Common myeloid progenitor, CD34-positive (primary cell): ENCODE data around the gene MPZL1.
"Not testable (repeated sequence)": the region's sequence is repeated elsewhere in the genome, so short reads cannot be mapped to it uniquely, and the experiment has no call there.

Experiments used
- CTCF ChIA-PET: fragments of 350-600 bp; sonication (Branson Sonifier 250); formaldehyde crosslinking; loops from one replicate; lab custom pipeline; 2021; ENCODE audit warnings: antibody characterized with exemption; lab: Charles Lee
- POLR2A ChIA-PET: fragments of 350-600 bp; sonication (Branson Sonifier 250); formaldehyde crosslinking; loops from one replicate; lab custom pipeline; 2021; ENCODE audit warnings: antibody characterized with exemption; lab: Charles Lee
- DNase-seq, 3 donors: peaks; one replicate each; pipeline versions ENCODE4 v3.0.0 to v3.0.0-alpha.2; 2013
- H3K27ac ChIP-seq, 2 experiments: 1 replicate in 1 of 2; 2 replicates in 1 of 2; pipeline ENCODE4 v1.7.0; 2013; ENCODE audit warnings: inconsistent platforms in 2 of 2, low read length in 2 of 2, mild to moderate bottlenecking in 2 of 2, low read depth in 1 of 2, moderate library complexity in 1 of 2; ENCODE audit not compliant: severe bottlenecking in 2 of 2, insufficient read depth in 1 of 2, poor library complexity in 1 of 2
- H3K27me3 ChIP-seq, 5 experiments: replicated peaks in 2 of 5; 1 replicate in 3 of 5; 2 replicates in 2 of 5; pipeline versions ENCODE4 v1.6.1 to v1.7.0; 2013; ENCODE audit warnings: low read length in 4 of 5, mild to moderate bottlenecking in 2 of 5, moderate library complexity in 2 of 5, inconsistent platforms in 1 of 5; ENCODE audit not compliant: insufficient read depth in 5 of 5, control insufficient read depth in 4 of 5
- H3K36me3 ChIP-seq, 4 experiments: 1 replicate in 2 of 4; 2 replicates in 2 of 4; pipeline versions ENCODE4 v1.6.1 to v1.7.0; 2013; ENCODE audit warnings: low read length in 3 of 4, control low read depth in 1 of 4, mild to moderate bottlenecking in 1 of 4; ENCODE audit not compliant: control insufficient read depth in 4 of 4, insufficient read depth in 4 of 4
- H3K4me1 ChIP-seq, 4 experiments: 1 replicate in 3 of 4; 2 replicates in 1 of 4; pipeline versions ENCODE4 v1.6.1 to v1.7.1; 2013; ENCODE audit warnings: low read length in 3 of 4, mild to moderate bottlenecking in 3 of 4, control low read depth in 1 of 4, inconsistent platforms in 1 of 4, moderate library complexity in 1 of 4; ENCODE audit not compliant: control insufficient read depth in 4 of 4, insufficient read depth in 4 of 4; ENCODE audit errors: control extremely low read depth in 1 of 4
- H3K4me3 ChIP-seq, 7 experiments: 1 replicate in 4 of 7; 2 replicates in 3 of 7; pipeline versions ENCODE4 v1.5.1 to v1.7.0; 2013; ENCODE audit warnings: mild to moderate bottlenecking in 7 of 7, low read length in 6 of 7, moderate library complexity in 6 of 7, inconsistent platforms in 2 of 7, low read depth in 2 of 7, control low read depth in 1 of 7; ENCODE audit not compliant: insufficient read depth in 4 of 7, control insufficient read depth in 1 of 7; ENCODE audit errors: extremely low read depth in 1 of 7
- H3K9me3 ChIP-seq, 5 experiments: 1 replicate in 4 of 5; 2 replicates in 1 of 5; pipeline versions ENCODE4 v1.6.1 to v1.7.1; 2013; ENCODE audit warnings: low read length in 4 of 5, mild to moderate bottlenecking in 2 of 5, inconsistent platforms in 1 of 5, low read depth in 1 of 5, moderate library complexity in 1 of 5; ENCODE audit not compliant: control insufficient read depth in 4 of 5, insufficient read depth in 2 of 5; ENCODE audit errors: control extremely low read depth in 1 of 5
- WGBS: methylation state at CpG from one replicate; pipeline ENCODE4 v1.1.5; 2013; ENCODE audit not compliant: insufficient coverage; 5-methylcytosine and 5-hydroxymethylcytosine counted together

MPZL1 gene

GRCh38 chr1:167805041-167805556 is 83.3 kb downstream of the MPZL1 start:
- Histone ChIP-seq H3K36me3 (no peaks in the 10 kb centered on the region), H3K27ac (no peak overlapping the region), H3K4me3 (peak overlapping the region in 1 of 7 experiments; percentile 16), H3K27me3 (no peaks in the 10 kb centered on the region), H3K9me3 (no peaks in the 10 kb centered on the region), H3K4me1 (peaks cover 12 to 24% (median 16%) of the 10 kb centered on the region in 4 experiments)
- ChIA-PET CTCF (no interaction called here), POLR2A (no interaction called here)
- peak; percentile 46 to 90 (median 84) for DNase-seq
- WGBS: 0% methylated on average over 2 of the region's 4 CpGs

- DNase-seq, H3K36me3 ChIP-seq, H3K4me3 ChIP-seq, H3K27ac ChIP-seq, POLR2A ChIA-PET, H3K9me3 ChIP-seq, H3K27me3 ChIP-seq, CTCF ChIA-PET: not testable (repeated sequence)
- H3K4me1 ChIP-seq: peaks cover 12 to 24% (median 16%) of the 10 kb centered on the region in 4 experiments
- WGBS: 97% methylated on average over 19 of the region's 23 CpGs
Observed at GRCh38 chr1:167806235-167806634, 84.5 kb downstream of the MPZL1 start.

GRCh38 chr1:167806676-167807075 is 84.9 kb downstream of the MPZL1 start:
- POLR2A ChIA-PET, H3K9me3 ChIP-seq, H3K27ac ChIP-seq, H3K27me3 ChIP-seq, DNase-seq, H3K36me3 ChIP-seq, H3K4me3 ChIP-seq: not testable (repeated sequence)
- CTCF ChIA-PET: interaction anchor here (1.4 kb wide), 1 partner anchor 9 kb away, joined by 3 read pairs; no protein-coding TSS in a partner anchor
- WGBS: 100% methylated on average over 4 of the region's 12 CpGs
- peaks cover 12 to 24% (median 16%) of the 10 kb centered on the region in 4 experiments for H3K4me1 ChIP-seq

GRCh38 chr1:167808104-167808503 is 86.3 kb downstream of the MPZL1 start:
- no peak for DNase-seq
- Histone ChIP-seq H3K27me3 (no peaks in the 10 kb centered on the region), H3K27ac (no peak overlapping the region), H3K9me3 (peaks cover 0 to 12% (median 5%) of the 10 kb centered on the region in 5 experiments), H3K4me1 (peaks cover 12 to 23% (median 16%) of the 10 kb centered on the region in 4 experiments), H3K4me3 (no peak overlapping the region), H3K36me3 (no peaks in the 10 kb centered on the region)
- ChIA-PET POLR2A (no interaction called here), CTCF (interaction anchor here (1.0 to 2.0 kb wide), 7 partner anchors 8 to 129 kb away, joined by 3 to 6 read pairs (median 3); partner anchors contain the start of gene MPC2)
- 100% methylated on average over 2 of the region's 3 CpGs for WGBS

GRCh38 chr1:167808690-167809089 is 86.9 kb downstream of the MPZL1 start:
- ChIA-PET POLR2A (no interaction called here), CTCF (interaction anchor here (1.0 to 2.0 kb wide), 6 partner anchors 10 to 128 kb away, joined by 3 to 6 read pairs (median 3); partner anchors contain the start of gene MPC2)
- Histone ChIP-seq H3K27ac (no peak overlapping the region), H3K4me3 (no peak overlapping the region), H3K9me3 (peaks cover 0 to 17% (median 5%) of the 10 kb centered on the region in 5 experiments), H3K36me3 (no peaks in the 10 kb centered on the region), H3K27me3 (no peaks in the 10 kb centered on the region), H3K4me1 (peaks cover 12 to 19% (median 16%) of the 10 kb centered on the region in 4 experiments)
- no peak for DNase-seq
- 17% methylated on average over 1 of the region's 3 CpGs for WGBS

GRCh38 chr1:167812972-167813371 is 91.2 kb downstream of the MPZL1 start:
- H3K36me3 ChIP-seq: no peaks in the 10 kb centered on the region
- POLR2A ChIA-PET: interaction anchor here (0.6 kb wide), 1 partner anchor 240 kb away, joined by 4 read pairs; no protein-coding TSS in a partner anchor
- H3K9me3 ChIP-seq: peaks cover 2 to 29% (median 12%) of the 10 kb centered on the region in 5 experiments
- CTCF ChIA-PET: interaction anchor here (1.3 kb wide), 1 partner anchor 10 kb away, joined by 5 read pairs; no protein-coding TSS in a partner anchor
- H3K27ac ChIP-seq: no peak overlapping the region
- peaks cover 0 to 3% (median under 1%) of the 10 kb centered on the region in 4 experiments for H3K4me1 ChIP-seq
- H3K27me3 ChIP-seq: no peaks in the 10 kb centered on the region
- H3K4me3 ChIP-seq: no peak overlapping the region
- DNase-seq: no peak

GRCh38 chr1:167815650-167816049 is 93.9 kb downstream of the MPZL1 start:
- H3K4me1 ChIP-seq: peaks cover 0 to 9% (median 2%) of the 10 kb centered on the region in 4 experiments
- no peak overlapping the region for H3K4me3 ChIP-seq
- peaks cover 2 to 29% (median 12%) of the 10 kb centered on the region in 5 experiments for H3K9me3 ChIP-seq
- H3K27me3 ChIP-seq: no peaks in the 10 kb centered on the region
- H3K27ac ChIP-seq: no peak overlapping the region
- POLR2A ChIA-PET: no interaction called here
- no peaks in the 10 kb centered on the region for H3K36me3 ChIP-seq
- CTCF ChIA-PET: interaction anchor here (1.0 kb wide), 1 partner anchor 8 kb away, joined by 3 read pairs; no protein-coding TSS in a partner anchor
- no CpG with 5 or more reads among the region's 1 CpG for WGBS
- no peak for DNase-seq
